Mucosa of gallbladder (tissue), 1 donor: ENCODE results near the gene TJP1. TPM values are rescaled to one million over a fixed set of nuclear protein-coding genes. Genes with fewer than 3 reads are reported as not detected.
A peak's percentile ranks its signal among the peaks of the same experiment; 100 is the strongest.
"Not testable (repeated sequence)": the region's sequence is repeated elsewhere in the genome, so short reads cannot be mapped to it uniquely, and the experiment has no call there.

ENCODE experiments used
- DNase-seq: peaks from one replicate; pipeline ENCODE4 v3.0.0-alpha.2; 2020; ENCODE audit warnings: low spot score
- total RNA-seq: library from RNA; stranded (reverse); gene quantifications from one replicate; pipeline ENCODE4 v1.2.1, GENCODE V29; 2021
- donor health status: DM: no; HTN: no; CAD: no.

Gene TJP1
- total RNA-seq, 1 donor from 2014 or later: 105 TPM

DNA sequence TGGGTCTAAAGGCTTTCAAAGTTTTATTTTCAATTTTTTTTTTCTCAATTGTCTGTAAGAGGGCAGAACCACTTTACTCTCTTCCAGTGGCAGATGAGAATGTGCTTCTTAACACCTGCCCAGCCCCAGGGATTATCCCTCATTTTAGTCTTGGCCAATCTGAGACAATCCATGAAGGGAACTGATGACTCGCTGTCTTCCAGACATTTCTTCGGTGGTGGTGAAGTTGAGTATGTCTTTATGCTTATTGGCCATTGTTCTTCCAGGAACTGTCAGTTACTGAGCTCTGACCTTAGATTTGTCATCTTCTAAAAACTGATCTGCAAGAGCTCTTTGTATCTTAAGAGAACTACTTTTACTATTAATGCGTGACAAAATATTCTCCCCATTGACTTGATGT is 139.5 kb downstream of the TJP1 start:
- DNase-seq: no peak

DNA sequence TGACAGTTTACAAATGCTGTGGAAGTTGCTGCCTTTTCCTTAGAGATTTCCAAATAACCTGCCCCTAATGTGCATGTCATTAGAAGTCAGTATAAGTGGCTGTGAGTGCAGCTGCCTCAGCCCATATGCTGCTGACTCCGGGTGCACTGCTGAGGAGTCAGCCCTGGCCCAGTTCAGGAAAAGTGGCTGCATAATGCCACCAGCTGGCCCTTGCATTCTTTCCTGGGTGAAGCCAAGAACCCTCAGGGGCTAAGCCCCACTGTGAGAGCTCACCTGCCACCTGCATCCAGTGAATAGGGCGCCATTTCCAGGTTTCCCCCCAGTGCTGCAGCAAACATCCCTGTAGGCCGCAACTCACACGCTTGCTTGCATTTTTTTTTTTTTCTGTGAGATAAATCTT is 139.9 kb downstream of the TJP1 start:
- DNase-seq: no peak

DNA sequence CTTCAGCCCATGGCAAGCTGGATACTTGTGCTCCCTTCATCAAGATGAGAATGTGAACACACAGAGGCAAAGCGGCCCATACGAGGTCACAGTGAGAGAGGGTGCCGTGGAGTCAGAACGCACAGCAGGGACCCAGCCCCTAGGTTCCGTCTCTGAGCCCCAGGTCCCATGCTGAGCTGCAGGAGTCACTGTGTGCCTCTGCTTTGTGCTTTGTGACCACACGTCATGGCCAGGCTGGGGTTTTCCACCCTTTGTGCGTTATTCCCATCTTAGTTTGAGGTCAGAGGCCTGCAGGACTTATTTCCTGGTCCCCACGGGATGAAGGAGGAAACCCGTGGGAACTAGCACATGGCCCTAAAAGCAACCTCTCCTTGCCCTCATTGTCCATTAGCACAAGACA is 140.3 kb downstream of the TJP1 start:
- no peak for DNase-seq

DNA sequence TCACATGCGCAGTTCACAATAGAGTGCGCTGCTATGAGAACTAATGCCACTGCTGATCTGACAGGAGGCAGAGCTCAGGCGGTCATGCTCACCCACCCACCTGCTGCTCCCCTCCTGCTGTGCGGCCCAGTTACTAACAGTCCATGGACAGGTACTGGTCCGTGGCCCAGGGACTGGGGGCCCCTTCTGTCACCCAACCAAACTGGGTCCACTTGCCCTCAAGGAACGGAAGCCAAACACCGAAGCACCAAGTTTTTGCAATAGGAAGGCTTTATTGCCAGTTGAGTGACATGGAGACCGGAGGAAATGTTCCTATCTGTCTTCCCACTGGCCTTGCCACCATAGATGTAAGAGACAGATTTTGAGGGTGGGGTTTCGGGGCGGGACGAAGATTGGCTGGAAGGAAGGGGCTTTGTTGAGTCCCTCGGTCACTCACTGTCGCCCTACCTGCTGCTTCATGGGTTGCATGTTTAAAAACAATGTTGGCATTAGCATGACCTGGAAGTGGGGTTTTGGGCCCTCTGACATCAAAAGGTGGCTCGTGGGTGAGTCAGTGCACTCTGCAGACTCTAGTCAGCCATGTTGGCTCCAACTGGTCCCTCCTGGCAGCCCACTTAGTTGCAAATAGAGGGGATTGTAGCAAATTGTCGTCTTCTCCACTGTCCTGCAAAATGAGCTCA is 141.0 kb downstream of the TJP1 start:
- no peak for DNase-seq

DNA sequence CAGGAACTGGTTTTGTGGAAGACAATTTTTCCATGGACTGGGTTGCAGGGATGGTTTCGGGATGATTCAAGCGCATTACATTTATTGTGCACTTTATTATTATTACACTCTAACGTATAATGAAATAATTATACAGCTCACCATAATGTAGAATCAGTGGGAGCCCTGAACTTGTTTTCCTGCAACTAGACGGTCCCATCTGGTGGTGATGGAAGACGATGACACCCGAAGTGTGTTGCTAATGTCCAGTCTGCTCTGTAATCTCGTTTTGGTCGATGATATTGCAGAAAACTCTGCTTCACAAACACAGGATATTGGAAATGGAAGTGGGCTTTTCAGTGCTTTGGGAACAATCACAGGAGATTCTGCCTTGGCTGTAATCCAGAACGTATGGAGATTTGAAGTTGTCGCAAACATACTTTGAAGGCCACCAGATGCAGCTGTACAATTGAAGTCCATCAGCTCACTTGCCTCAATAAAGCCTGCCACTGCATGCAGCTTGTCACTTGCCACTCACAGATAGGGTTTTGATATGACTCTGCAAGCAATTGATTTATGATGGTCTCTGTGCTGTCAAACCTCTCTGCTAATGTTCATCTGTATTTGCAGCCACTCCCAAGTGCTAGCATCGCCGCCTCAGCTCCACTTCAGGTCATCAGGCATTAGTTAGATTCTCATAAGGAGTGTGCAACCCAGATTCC is 141.7 kb downstream of the TJP1 start:
- DNase-seq: no peak

DNA sequence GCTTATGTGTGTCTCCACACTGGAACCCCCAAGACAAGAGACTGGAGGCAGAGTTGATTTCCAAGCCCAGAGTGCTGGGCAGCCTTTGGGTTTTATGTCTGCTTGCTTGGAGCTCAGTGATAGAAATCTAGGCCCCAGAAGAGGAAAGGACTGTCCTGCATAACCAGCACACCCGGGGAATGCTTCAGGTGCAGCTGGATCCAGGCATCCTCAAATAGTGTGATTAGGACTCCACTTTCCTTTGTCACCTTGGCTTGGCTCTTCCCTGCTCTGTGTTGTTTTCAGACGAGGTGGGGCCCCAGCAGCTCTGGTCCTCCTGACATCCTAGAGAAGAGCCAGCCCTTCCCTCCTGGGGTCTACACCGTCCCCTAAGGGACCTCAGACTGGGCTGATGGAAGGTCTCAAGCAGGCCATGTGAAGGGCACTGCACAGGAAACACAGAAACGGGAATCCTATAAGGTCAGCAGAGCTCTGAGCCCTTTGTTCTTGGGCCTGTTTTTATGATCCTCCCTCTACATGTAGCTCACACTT is 143.7 kb downstream of the TJP1 start:
- DNase-seq: no peak

DNA sequence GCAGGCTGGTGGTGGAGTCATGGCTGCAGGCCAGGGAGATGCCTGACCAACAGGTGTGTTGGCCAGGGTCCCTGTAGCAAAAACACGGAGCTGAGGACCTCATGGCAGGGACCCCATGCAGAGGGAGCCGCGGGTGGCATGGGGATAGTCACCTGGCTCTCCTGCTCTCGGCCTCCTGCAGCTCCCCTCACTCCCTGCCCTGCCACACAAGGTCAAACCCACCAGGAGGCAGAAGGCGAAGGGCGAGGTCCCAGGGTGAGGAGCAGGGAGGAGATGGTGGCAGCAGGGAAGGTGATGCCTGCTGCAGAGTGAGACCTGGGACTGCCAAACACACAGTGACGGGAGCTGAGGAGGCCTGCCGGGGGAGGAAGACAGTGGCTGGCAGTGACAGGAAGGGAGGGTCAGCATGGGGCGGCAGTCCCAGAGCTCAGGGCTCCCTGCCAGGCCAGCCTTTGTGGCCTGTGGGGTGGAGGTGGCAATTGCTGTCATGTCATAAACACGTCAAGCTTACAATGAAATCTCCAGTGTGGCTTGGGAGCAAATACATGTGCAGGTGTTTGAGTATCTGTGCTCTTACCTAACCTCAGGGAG is 144.3 kb downstream of the TJP1 start:
- peak; percentile 34 for DNase-seq

DNA sequence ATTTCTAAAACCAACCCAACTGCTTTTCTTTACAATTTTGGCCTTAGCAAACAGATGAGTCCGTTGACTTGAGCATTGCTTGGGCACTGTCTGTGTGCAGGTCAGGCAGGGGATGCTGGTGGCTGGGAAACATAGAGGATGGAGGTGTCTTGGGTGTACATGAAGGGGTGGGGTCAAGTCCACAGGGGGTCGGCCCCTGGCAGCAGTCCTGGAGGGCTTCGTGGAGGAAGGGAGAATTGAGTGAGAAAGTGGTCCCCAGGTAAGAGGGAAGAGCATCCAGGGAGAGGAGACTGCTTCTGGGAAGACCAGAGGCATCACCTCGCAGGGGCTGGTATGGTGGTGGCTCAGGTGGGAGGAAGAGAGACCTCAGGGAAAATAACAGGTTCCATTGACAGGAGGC is 144.8 kb downstream of the TJP1 start:
- no peak for DNase-seq

DNA sequence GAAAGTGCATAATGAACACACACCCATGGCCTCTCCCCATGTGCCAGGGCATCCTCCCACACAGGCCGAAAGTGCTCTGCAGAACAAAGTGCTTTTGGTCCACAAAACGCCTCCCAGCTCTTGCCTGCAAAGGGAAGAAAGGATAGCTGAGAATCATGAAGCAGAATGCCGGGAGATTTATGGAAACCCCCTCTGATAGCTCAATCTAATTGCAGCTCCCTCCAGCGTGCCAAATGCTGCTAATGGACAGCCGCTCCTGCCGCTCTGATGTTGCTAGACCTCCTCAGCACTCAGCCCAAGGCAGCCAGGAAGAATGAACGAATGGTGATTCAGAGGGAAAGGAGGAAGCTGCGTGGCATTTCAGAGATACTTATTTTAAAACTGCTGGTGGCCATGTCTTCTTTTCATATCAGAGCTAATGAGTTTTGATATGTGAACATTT is 145.3 kb downstream of the TJP1 start:
- no peak for DNase-seq

DNA sequence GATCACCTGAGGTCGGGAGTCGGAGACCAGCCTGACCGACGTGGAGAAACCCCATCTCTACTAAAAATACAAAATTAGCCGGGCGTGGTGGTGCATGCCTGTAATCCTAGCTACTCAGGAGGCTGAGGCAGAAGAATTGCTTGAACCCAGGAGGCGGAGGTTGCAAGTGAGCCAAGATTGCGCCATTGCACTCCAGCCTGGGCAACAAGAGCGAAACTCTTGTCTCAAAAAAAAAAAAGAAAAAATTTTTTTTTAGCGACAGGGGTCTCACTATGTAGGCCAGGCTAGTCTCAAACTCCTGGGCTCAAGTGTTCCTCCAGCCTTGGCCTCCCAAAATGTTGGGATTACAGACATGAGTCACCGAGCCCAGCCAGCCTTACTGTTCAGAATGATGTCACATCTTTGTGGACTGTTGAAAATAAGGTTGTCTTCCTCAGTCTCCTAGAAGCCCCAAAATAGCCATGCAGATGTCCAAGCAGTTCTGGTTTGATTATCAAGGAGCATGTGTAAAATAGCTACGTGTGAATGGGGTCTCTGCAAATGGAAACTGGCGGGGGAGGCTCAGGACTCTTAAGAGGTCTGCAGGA is 145.8 kb downstream of the TJP1 start:
- not testable (repeated sequence) for DNase-seq

DNA sequence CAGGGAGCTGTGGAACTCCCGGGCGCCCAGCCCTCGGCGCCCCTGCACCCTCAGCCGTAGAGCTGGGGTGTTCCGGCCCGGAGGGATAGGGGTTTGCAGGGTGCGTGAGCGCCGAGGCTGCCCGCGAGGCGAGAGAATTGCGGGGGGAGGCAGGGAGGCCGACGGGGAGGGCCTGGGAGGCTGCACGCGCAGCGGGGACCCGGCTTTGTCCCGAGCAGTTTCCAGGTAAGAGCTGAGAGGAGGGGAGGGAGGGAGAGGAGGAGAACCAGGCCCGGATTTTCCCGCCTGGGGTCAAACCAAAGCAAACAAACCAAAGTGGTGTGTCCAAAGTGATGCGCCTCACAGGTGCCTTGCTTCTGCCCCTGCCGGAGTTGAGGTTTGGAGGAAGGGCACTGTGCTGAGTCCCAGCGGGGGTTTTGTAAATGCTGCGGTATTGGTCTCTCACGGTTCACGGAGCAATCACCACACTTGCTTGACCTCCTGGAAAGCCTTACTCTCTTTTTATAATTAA is 146.4 kb downstream of the TJP1 start:
- no peak for DNase-seq

DNA sequence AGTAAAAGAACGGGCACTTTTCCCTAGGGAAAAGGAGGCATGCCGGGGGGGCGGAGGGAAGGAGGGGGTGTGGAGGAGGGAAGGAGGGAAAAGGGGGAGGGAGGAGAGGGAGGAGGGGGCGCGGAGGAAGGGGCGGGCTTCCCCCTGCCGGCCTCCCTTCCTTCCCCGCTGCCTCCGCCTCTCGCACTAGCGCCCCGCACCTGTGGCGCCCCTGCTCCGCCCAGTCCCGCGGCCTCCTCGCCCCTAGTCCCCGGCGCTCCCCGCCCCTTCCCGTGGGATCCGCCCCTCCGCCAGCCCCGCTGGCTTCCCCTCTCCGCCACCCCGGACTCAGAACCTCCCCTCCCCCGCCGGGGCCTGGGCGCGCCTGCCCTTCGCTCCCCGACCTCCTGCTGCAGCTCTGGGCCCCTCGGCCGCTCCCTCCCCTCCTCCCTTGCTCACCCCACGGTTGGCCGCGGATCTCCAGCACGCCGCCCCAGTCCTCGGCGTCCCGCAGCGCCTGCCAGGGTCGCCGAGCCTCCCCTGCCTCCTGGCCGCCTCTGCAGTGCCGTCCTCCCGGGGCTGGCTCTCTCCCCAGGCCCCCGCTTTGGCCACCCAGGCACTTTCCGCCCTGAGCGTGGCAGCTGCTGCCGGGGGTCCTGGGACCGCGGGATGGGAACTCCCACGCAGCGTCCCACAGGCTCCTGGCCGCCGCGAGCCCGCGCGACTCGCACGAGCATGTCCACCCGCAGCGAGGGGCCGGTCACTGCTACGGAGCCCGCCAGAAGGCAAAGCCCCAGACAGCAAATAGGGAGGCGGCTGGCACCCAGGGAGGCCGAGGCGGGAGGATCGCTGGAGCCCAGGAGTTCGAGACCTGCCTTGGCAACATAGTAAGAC is 147.4 kb downstream of the TJP1 start:
- peak; percentile 42 for DNase-seq

DNA sequence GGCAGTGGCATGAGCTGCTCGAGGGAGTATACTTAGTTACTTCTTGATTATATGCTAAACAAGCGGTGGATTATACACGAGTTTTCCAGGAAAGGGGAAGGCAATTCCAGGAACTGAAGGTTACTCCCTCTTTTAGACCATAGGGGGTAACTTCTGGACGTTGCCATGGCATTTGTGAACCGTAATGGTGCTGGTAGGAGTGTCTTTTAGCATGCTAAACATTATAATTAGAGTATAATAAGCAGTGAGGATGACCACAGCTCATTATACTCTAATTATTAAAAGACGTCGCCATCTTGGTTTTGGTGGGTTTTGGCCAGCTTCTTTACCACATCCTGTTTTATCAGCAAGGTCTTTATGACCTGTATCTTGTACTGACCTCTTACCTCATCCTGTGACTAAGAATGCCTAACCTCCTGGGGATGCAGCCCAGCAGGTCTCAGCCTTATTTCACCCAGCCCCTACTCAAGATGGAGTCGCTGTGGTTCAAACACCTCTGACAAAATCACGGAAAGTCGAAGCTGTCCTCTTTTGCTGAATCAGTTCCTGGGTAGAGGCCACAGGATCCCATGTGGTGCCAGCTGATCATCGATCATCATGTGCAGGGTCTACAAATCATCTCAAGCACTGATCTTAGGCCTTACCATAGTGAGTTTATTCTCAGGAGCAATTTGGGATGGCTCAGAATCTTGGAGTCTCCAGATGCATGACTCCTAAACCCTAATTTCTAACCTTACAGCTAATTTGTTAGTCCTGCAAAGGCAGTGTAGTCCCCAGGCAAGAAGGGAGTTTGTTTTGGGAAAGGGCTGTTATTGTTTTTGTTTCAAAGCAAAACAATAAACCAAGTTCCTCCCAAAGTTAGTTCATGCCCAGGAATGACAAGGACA is 149.1 kb downstream of the TJP1 start:
- no peak for DNase-seq

DNA sequence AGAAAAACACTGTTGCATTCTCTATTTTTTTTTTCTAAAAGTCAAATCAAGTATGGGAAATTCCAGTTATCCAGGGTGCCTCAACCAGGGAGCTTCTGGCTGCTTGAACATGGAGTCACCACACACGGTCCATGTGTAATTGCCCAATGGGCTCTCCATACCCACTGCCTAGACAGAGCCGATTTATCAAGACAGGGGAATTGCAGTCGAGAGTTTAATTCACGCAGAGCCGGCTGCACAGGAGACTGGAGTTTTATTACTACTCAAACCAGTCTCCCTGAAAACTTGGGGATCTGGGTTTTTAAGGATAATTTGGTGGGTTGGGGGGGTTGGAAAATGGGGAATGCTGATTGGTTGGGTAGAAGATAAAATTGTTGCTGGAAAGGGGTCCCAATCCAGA is 149.8 kb downstream of the TJP1 start:
- no peak for DNase-seq

DNA sequence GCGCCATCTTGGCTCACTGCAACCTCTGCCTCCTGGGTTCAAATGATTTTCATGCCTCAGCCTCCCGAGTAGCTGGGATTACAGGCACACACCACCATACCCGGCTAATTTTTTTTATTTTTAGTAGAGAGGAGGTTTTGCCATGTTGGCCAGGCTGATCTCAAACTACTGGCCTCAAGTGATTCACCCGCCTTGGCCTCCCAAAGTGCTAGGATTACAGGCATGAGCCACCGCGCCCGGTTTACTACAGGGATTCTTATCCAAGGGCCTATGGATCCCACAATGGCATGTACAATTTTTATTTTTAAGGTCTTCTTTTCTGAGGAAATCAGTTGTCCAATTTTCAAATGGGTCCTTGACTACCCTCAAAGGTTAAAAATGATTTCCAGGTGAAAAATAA is 150.2 kb downstream of the TJP1 start:
- DNase-seq: not testable (repeated sequence)

DNA sequence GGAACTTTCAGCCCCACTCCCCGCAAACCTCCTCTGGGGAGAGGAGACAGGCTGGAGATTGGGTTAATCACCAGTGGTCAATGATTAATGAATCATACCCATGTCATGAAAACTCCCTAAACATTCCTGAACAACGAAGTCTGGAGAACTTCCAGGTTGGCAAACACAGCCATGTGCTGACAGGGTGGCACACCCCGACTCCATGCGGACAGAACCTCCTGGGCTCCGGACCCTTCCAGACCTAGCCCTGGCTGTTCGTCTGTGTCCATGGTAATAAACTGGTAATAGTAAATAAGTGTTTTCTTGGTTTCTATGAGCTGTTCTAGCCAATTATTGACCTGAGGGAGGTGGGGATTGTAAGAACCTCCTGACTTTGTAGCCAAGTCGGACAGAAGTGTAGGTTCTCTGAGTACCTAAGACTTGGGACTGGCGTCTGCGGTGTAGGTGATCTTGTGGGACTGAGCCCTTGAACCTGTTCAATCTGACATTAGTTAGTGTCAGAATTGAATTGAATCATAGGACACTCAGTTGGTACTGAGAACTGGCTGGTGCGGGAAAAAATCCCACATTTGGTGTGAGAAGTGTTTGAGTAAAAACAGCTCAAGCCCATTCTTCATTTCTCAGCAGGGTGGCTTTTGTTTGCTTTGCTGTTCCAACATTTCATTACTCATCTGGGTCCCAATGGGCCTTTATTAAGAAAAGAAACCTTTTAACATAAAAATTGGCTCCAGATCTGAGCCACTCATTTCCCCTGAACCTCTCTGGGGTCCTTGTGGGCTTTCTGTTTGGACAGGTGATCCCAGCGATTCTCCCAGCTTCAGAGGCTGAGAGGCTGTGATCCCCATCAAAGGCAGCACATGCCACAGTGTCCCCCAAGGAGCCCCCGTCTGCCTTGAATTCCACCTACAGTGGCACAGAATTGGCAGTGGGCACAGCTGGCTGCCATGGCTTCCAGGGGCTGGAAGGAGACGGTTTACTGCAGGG is 151.0 kb downstream of the TJP1 start:
- DNase-seq: peak; percentile 87

DNA sequence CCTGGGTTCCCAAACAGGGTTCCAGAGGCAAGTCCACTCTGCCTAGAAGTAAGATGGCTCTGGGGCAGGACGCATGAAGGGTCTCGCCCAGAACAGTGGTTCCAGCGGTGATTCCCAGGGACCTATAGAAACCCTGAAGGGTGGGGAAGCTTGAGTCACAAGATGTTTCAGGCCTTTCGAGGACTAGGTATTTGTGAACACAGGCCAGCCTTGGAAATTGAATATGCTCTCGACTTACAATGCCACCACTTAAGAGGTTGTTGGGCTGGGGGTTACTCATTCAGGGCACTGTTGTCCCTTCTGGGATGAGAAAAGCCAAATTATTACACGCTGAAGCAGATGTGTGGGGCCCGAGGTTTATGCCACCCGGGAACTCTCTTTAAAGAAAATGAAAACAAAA is 152.0 kb downstream of the TJP1 start:
- no peak for DNase-seq

DNA sequence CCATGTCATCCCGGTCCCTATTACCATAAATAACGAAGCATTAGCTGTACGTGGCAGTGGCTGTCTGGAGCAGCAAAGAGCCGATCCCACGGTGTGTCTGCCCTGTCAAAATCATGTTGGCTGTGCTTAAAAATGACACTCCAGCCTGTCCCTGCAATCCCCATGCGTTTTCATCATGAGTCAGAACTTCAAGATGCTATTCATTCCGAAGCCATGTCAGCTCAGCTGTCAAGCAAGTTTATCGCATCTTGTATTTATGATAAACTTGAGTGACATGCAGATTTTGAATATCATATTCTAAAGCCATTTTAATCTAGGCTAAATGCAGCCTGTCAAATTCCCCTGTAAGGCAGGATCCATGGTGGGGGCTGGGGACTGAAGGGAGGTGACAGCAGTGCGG is 152.4 kb downstream of the TJP1 start:
- DNase-seq: no peak

DNA sequence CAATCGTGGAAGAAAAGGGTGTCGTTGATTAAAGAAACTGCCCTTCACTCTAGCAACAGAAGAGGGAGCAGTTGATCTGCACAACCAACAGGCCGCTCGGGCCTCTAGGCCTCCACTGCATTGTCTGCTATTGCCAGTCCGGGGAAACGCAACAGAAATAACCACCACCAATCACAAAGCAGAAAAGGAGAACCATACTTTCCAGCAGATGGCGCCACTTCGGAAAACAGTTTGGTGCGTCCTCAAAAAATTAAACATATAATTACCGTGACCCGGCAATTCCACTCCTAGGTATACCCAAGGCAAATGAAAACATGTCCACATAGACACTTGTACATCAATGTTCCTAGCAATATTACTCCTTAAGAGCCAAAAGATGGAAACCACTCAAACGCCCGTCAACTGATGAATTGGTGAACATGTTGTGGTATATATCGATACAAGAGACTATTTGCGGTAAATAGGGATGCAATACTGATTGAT is 154.1 kb downstream of the TJP1 start:
- peak; percentile 75 for DNase-seq
